GM21723 (cell line): ENCODE data around the gene PI3.

Experiments
- ATAC-seq: cut with Tn5 transposase; IDR thresholded peaks from one replicate; pipeline ENCODE4 v1.9.1; 2021; ENCODE audit warnings: mild to moderate bottlenecking, moderate library complexity; ENCODE audit not compliant: unreplicated experiment

The PI3 gene

GRCh38 chr20:45183084-45183483 is 8.4 kb downstream of the PI3 start:
- ATAC-seq: no peak

DNA sequence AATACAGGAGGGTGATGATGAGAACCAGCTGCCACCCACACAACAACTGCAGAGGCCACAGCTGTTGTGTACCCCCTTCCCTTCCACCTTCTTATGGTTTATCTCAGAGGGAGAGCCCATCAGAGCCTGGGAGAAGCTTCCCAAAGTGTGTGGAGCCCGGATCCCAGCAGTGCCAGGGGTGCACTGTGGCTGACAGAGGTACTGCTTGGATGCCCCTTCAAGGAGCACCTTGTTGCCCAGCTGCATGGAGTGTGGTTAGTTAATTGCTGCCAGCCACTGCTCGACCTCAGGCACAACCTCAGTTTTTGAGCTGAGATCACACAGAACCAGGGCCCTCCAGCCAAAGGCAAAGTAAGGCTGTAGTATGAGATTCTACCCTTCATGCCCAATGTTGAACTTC is 13.0 kb downstream of the PI3 start:
- ATAC-seq: no peak

DNA sequence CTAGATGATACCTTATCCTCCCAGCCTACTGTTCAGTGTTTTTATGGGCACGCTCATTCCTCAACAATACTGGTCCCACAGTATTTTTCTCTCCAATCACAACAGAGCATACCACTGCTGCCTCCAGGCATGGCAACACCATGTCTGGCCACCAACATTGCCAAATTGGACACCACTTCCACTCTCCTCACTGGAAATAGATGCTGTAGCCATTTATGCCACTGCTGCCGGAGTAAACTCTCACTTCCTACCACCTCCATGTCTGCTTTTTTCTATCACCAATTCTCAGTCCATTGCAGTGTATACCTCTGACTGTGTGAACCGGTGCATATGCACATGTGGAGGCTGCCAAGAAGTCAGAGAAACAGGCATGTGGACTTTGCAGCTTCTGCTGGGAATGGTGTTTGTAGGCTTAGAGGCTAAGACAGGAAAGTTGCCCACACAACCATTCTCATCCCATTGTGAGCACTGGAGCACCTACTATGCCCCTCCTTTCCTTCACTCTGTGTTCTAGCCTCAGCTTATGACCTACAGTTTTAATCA is 14.4 kb downstream of the PI3 start:
- ATAC-seq: no peak

DNA sequence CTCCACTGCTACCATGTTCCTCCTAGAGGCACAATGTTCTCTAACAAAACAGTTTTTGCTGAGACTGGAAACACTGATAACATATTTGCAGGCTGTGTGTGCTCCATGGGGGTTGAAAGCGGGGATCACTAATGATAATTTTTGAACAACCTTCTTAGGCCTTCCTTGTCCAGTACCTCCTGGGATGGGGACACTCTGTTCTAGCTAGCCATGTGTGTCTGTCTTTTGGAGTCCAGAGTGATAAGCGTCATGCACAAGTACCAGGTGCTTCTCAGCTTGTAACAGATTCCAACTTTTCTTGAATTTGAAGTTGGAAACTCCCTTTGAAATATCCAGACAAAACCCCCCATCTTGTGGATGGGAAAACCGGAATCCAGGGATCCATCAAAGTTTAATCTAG is 15.2 kb downstream of the PI3 start:
- ATAC-seq: no peak

- ATAC-seq: no peak
Measured at GRCh38 chr20:45191926-45192325, 17.2 kb downstream of the PI3 start.

DNA sequence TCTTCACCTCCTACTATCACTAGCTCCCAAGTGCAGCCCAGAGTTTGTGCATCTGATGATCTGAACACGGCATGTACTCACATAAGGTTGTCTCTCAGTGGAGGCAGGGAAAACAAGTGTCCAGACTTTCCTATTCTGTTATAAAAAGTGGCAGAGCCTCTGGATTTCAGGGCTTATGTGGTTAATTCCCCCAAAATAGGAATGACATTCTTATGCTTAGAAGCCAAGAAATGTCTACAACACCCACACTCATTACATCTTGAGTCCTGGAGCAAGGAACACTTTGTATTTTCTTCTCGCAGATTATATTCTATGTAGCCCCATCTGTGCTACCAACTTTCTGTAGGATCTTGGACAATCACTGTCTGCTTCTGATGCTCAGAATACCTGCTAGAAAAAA is 18.6 kb downstream of the PI3 start:
- no peak for ATAC-seq

- no peak for ATAC-seq
Measured at GRCh38 chr20:45206725-45207124, 32.0 kb downstream of the PI3 start, which contains the start of gene SEMG1. TSS of gene SEMG1 (plus strand) at chr20:45207033. CDS start at chr20:45207054, 21 bp downstream.

- no peak for ATAC-seq
Measured at GRCh38 chr20:45209924-45210323, 35.2 kb downstream of the PI3 start.

- no peak for ATAC-seq
Measured at GRCh38 chr20:45211569-45212474, 37.1 kb downstream of the PI3 start.

- no peak for ATAC-seq
Measured at GRCh38 chr20:45212836-45213235, 38.1 kb downstream of the PI3 start.

DNA sequence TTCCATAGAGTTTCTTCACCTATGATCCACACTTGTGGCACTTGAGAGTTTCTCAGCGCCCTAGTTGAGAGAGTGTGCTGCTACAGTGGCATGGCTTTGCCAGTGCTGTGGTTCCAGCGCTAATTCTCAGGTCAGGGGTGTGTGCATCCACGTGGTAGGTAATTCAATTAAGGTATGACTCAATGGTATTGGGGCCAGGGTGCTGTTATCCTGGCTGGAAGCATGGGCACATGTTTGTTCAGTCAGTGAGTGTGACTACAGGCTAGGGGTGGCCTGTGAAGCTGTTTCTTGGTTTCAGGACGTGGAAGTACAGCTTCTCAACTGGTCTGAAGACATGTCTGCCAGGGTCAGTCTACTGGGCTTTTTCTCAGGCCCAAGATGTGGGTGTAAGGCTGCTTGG is 43.4 kb downstream of the PI3 start:
- ATAC-seq: no peak

- no peak for ATAC-seq
Measured at GRCh38 chr20:45218636-45219035, 43.9 kb downstream of the PI3 start.

GRCh38 chr20:45221076-45221475 is 46.4 kb downstream of the PI3 start, which contains the start of gene SEMG2:
TSS of gene SEMG2 (plus strand) at chr20:45221373. CDS start at chr20:45221390, 17 bp downstream.
- ATAC-seq: no peak

GRCh38 chr20:45223136-45223535 is 48.4 kb downstream of the PI3 start:
- no peak for ATAC-seq
